Trophoblast cell (in vitro differentiated cells and primary cell): ENCODE results near the gene WLS.

Experiments used
- DNase-seq, 2 donors: peaks; one replicate each; pipeline ENCODE4 v3.0.0-alpha.2; 2016
- H2AFZ ChIP-seq: 2 replicates; pipeline ENCODE4 v1.6.1; 2013; ENCODE audit warnings: low read length, moderate library complexity, mild to moderate bottlenecking; ENCODE audit not compliant: insufficient read depth, poor library complexity
- H2AK5ac ChIP-seq: 2 replicates; pipeline ENCODE4 v1.6.1; 2013; ENCODE audit warnings: mild to moderate bottlenecking, low read length
- H2BK120ac ChIP-seq: 2 replicates; pipeline ENCODE4 v1.6.1; 2013; ENCODE audit warnings: low read length, mild to moderate bottlenecking, moderate library complexity; ENCODE audit not compliant: insufficient read depth, poor library complexity
- H2BK12ac ChIP-seq: 2 replicates; pipeline ENCODE4 v1.6.1; 2013; ENCODE audit warnings: mild to moderate bottlenecking, low read length, moderate library complexity
- H2BK5ac ChIP-seq: 2 replicates; pipeline ENCODE4 v1.6.1; 2013; ENCODE audit warnings: low read length, low read depth, moderate library complexity, mild to moderate bottlenecking; ENCODE audit not compliant: poor library complexity
- H3K14ac ChIP-seq: 2 replicates; pipeline ENCODE4 v1.6.1; 2013; ENCODE audit warnings: mild to moderate bottlenecking, low read length
- H3K18ac ChIP-seq: 2 replicates; pipeline ENCODE4 v1.6.1; 2013; ENCODE audit warnings: mild to moderate bottlenecking, low read length
- H3K23ac ChIP-seq: 2 replicates; pipeline ENCODE4 v1.6.1; 2013; ENCODE audit warnings: low read length
- H3K27ac ChIP-seq: 2 replicates; pipeline ENCODE4 v1.5.1; 2013; ENCODE audit warnings: low read depth, mild to moderate bottlenecking, inconsistent platforms, low read length, moderate library complexity
- H3K27me3 ChIP-seq: 2 replicates; pipeline ENCODE4 v1.6.1; 2013; ENCODE audit warnings: inconsistent platforms, mild to moderate bottlenecking, low read length, moderate library complexity; ENCODE audit not compliant: insufficient read depth
- H3K36me3 ChIP-seq, 2 experiments: 1 replicate in 1 of 2; 2 replicates in 1 of 2; pipeline ENCODE4 v1.6.1; 2013; ENCODE audit warnings: low read length in 2 of 2, mild to moderate bottlenecking in 2 of 2, moderate library complexity in 1 of 2; ENCODE audit not compliant: insufficient read depth in 2 of 2, control insufficient read depth in 1 of 2
- H3K4ac ChIP-seq: 2 replicates; pipeline ENCODE4 v1.6.1; 2013; ENCODE audit warnings: low read depth, mild to moderate bottlenecking, low read length, moderate library complexity
- H3K4me1 ChIP-seq, 2 experiments: 1 replicate in 1 of 2; 2 replicates in 1 of 2; pipeline ENCODE4 v1.6.1; 2013; ENCODE audit warnings: low read length in 2 of 2, mild to moderate bottlenecking in 2 of 2, moderate library complexity in 1 of 2; ENCODE audit not compliant: insufficient read depth in 2 of 2, control insufficient read depth in 1 of 2
- H3K4me2 ChIP-seq: 2 replicates; pipeline ENCODE4 v1.6.1; 2013; ENCODE audit warnings: inconsistent platforms, mild to moderate bottlenecking, low read length, moderate library complexity
- H3K4me3 ChIP-seq: 2 replicates; pipeline ENCODE4 v1.5.1; 2013; ENCODE audit warnings: mild to moderate bottlenecking, low read depth, low read length, inconsistent platforms
- H3K79me1 ChIP-seq: one replicate; pipeline ENCODE4 v1.6.1; 2013; ENCODE audit warnings: low read length
- H3K79me2 ChIP-seq: 2 replicates; pipeline ENCODE4 v1.6.1; 2013; ENCODE audit warnings: low read length, mild to moderate bottlenecking; ENCODE audit not compliant: control insufficient read depth, insufficient read depth, poor library complexity
- H3K9ac ChIP-seq: 2 replicates; pipeline ENCODE4 v1.6.1; 2013; ENCODE audit warnings: mild to moderate bottlenecking, low read length
- H3K9me3 ChIP-seq: 2 replicates; pipeline ENCODE4 v1.6.1; 2013; ENCODE audit warnings: low read depth, mild to moderate bottlenecking, control low read depth, inconsistent platforms, low read length; ENCODE audit not compliant: insufficient read depth
- H4K12ac ChIP-seq: 2 replicates; pipeline ENCODE4 v1.6.1; 2013; ENCODE audit warnings: low read depth, mild to moderate bottlenecking, low read length, moderate library complexity
- H4K8ac ChIP-seq: 2 replicates; pipeline ENCODE4 v1.6.1; 2013; ENCODE audit warnings: low read depth, mild to moderate bottlenecking, low read length, moderate library complexity
- H4K91ac ChIP-seq: one replicate; pipeline ENCODE4 v1.6.1; 2013; ENCODE audit warnings: low read depth, mild to moderate bottlenecking, low read length, moderate library complexity
- WGBS: extraction: QIAGEN DNeasy Blood & Tissue Kit; methylation state at CpG from one replicate; pipeline ENCODE4 v1.1.7; 2013; ENCODE audit warnings: missing lambda C conversion rate; ENCODE audit not compliant: insufficient read length, insufficient coverage; ENCODE audit errors: extremely low coverage; 5-methylcytosine and 5-hydroxymethylcytosine counted together

Gene WLS

DNA sequence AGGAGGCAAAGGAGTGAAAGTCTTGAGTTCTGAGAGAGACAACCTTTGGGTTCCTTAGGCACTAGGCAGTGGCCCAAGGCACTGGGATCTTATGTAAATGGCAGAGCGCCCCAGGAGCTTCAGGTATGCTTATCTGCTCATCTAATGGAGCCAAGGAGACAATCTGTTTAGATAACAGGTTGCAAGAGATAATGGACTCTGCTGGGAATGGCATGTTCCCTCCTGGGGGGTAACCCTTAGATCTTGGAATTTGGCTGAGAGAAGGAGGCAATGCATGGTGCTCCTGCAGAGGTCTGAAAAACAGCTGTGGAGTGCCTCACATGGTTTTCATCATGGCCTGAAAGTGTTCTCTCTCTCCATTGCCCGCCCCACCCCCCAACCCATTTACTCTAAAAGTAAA, 44.1 kb upstream of the WLS start:
- no CpG with 5 or more reads among the region's 2 CpGs for WGBS

DNA sequence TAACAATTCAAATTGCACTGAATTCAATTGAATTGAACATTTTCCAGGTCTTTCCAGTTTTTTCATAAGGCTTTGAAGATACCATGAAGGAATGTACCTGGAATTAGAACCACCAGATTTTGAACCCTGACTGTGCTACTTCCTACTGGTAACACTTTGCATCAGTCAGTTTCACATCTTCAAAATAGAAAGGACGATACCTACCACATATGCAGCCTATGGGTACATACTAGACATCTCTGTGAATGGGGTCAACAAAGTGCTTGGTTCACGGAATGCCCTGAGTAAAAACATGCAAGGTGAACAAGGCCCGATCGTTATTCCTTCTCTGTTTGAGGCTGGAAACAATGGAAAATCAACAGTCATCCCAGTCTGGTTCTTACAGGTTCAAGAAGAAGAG, 41.2 kb upstream of the WLS start:
- no peak overlapping the region for H4K91ac ChIP-seq
- H3K36me3 ChIP-seq = no peaks in the 10 kb centered on the region
- no peak overlapping the region for H3K4me3 ChIP-seq
- no peak overlapping the region for H3K14ac ChIP-seq
- H2BK5ac ChIP-seq = no peak overlapping the region
- no peak overlapping the region for H2BK120ac ChIP-seq
- WGBS = no CpG with 5 or more reads among the region's 4 CpGs
- no peak for DNase-seq
- no peaks in the 10 kb centered on the region for H3K79me1 ChIP-seq
- no peaks in the 10 kb centered on the region for H3K79me2 ChIP-seq
- H3K27me3 ChIP-seq = no peaks in the 10 kb centered on the region
- no peak overlapping the region for H4K12ac ChIP-seq
- no peaks in the 10 kb centered on the region for H3K9me3 ChIP-seq
- H4K8ac ChIP-seq = no peak overlapping the region
- H3K18ac ChIP-seq = no peak overlapping the region
- H3K27ac ChIP-seq = no peak overlapping the region
- peaks cover 3 to 5% of the 10 kb centered on the region in 2 experiments for H3K4me1 ChIP-seq
- H2BK12ac ChIP-seq = no peak overlapping the region
- H3K4me2 ChIP-seq = no peak overlapping the region
- H2AK5ac ChIP-seq = no peak overlapping the region
- no peak overlapping the region for H3K9ac ChIP-seq
- H2AFZ ChIP-seq = no peak overlapping the region
- no peak overlapping the region for H3K4ac ChIP-seq
- H3K23ac ChIP-seq = no peak overlapping the region

More for the DNA sequence above, 44.1 kb upstream of the WLS start:
- H3K36me3 ChIP-seq = no peaks in the 10 kb centered on the region
- H3K4me2 ChIP-seq = peak overlapping the region; percentile 5
- H3K9ac ChIP-seq = no peak overlapping the region
- H3K79me2 ChIP-seq = no peaks in the 10 kb centered on the region
- H2AFZ ChIP-seq = no peak overlapping the region
- no peak overlapping the region for H3K23ac ChIP-seq
- H3K9me3 ChIP-seq = no peaks in the 10 kb centered on the region
- H2BK12ac ChIP-seq = no peak overlapping the region
- H3K27me3 ChIP-seq = no peaks in the 10 kb centered on the region
- no peaks in the 10 kb centered on the region for H3K79me1 ChIP-seq
- H4K12ac ChIP-seq = no peak overlapping the region
- H3K18ac ChIP-seq = no peak overlapping the region
- no peak overlapping the region for H4K8ac ChIP-seq
- H2BK5ac ChIP-seq = no peak overlapping the region
- no peak overlapping the region for H4K91ac ChIP-seq
- H2AK5ac ChIP-seq = no peak overlapping the region
- H3K27ac ChIP-seq = peak overlapping the region; percentile 20
- no peak overlapping the region for H3K4me3 ChIP-seq
- no peak overlapping the region for H3K14ac ChIP-seq
- peaks cover 0 to 8% of the 10 kb centered on the region in 2 experiments for H3K4me1 ChIP-seq
- H2BK120ac ChIP-seq = no peak overlapping the region
- H3K4ac ChIP-seq = no peak overlapping the region
- DNase-seq = peak; percentile 46 to 47

DNA sequence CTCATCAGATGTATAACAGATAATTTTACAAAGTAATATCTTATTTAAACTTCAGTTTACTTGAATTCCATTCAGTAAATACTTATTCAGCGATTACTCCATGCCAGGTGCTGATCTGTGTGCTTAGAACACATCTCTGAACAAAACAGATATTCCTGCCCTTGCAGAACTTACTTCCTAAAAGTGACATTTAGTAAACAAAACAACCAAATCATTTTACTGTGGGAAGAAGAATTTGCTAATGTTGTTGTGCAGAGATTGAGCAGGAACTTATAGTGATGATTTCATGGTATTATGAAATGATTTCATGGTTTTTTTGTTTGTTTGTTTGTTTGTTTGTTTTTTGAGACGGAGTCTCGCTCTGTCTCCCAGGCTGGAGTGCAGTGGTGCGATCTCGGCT, 39.3 kb upstream of the WLS start:
- Histone ChIP-seq H3K23ac (no peak overlapping the region), H3K14ac (no peak overlapping the region), H2AK5ac (no peak overlapping the region), H3K4me2 (no peak overlapping the region), H3K79me2 (no peaks in the 10 kb centered on the region), H3K79me1 (no peaks in the 10 kb centered on the region), H3K4ac (no peak overlapping the region), H3K27ac (no peak overlapping the region), H2BK120ac (no peak overlapping the region), H3K36me3 (no peaks in the 10 kb centered on the region), H3K9me3 (no peaks in the 10 kb centered on the region), H2BK5ac (no peak overlapping the region), H4K8ac (no peak overlapping the region), H3K27me3 (no peaks in the 10 kb centered on the region), H3K18ac (no peak overlapping the region), H4K91ac (no peak overlapping the region), H4K12ac (no peak overlapping the region), H2BK12ac (no peak overlapping the region), H3K9ac (no peak overlapping the region), H2AFZ (no peak overlapping the region), H3K4me1 (peaks cover 3 to 5% of the 10 kb centered on the region in 2 experiments), H3K4me3 (no peak overlapping the region)
- no CpG with 5 or more reads among the region's 5 CpGs for WGBS
- no peak for DNase-seq

DNA sequence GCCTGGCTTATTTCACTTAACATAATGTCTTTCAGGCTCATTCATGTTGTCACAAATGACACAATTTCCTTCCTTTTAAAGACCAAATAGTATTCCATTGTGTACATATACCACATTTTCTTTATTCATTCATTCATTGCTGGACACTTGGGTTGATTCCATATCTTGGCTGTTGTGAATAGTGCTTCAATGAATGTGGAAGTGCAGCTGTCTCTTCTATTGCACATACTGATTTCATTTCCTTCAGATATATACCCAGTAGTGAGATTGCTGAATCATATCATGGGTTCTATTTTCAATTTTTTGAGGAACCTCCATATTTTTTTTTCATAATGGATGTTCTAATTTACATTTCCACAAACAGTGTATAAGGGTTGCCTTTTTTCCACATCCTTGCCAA, 38.6 kb upstream of the WLS start:
- no peak overlapping the region for H2BK5ac ChIP-seq
- H3K4ac ChIP-seq = no peak overlapping the region
- H3K23ac ChIP-seq = no peak overlapping the region
- H2BK12ac ChIP-seq = no peak overlapping the region
- H3K36me3 ChIP-seq = no peaks in the 10 kb centered on the region
- no peaks in the 10 kb centered on the region for H3K9me3 ChIP-seq
- no peak for DNase-seq
- H4K12ac ChIP-seq = no peak overlapping the region
- H4K91ac ChIP-seq = no peak overlapping the region
- no peak overlapping the region for H3K14ac ChIP-seq
- H2AFZ ChIP-seq = no peak overlapping the region
- no peaks in the 10 kb centered on the region for H3K79me1 ChIP-seq
- H3K4me3 ChIP-seq = no peak overlapping the region
- peaks cover 2 to 3% of the 10 kb centered on the region in 2 experiments for H3K4me1 ChIP-seq
- no peak overlapping the region for H3K4me2 ChIP-seq
- no peak overlapping the region for H3K18ac ChIP-seq
- H2BK120ac ChIP-seq = no peak overlapping the region
- no peaks in the 10 kb centered on the region for H3K27me3 ChIP-seq
- H3K27ac ChIP-seq = no peak overlapping the region
- no peak overlapping the region for H3K9ac ChIP-seq
- no peak overlapping the region for H2AK5ac ChIP-seq
- H3K79me2 ChIP-seq = no peaks in the 10 kb centered on the region
- H4K8ac ChIP-seq = no peak overlapping the region
